Measurements from ENCODE around the gene APLP2. TPM values are rescaled to one million over a fixed set of nuclear protein-coding genes. Genes with fewer than 3 reads are reported as not detected.
"Not testable (repeated sequence)": the region's sequence is repeated elsewhere in the genome, so short reads cannot be mapped to it uniquely, and the experiment has no call there.

APLP2 gene
- total and polyA plus RNA-seq, 2 donors (not counting 1 experiment from before 2014, with no cell fraction given): 409 to 508 TPM

GRCh38 chr11:130102301-130103249 is 32.9 kb downstream of the APLP2 start:
- Histone ChIP-seq H2AFZ (ENCODE audit: low read length) (no peak overlapping the region), H3K9me3 (ENCODE audit: control insufficient read depth, insufficient read depth, low read depth, low read length) (no peaks in the 10 kb centered on the region), H3K9ac (ENCODE audit: insufficient read depth, low read length) (no peak overlapping the region), H4K20me1 (ENCODE audit: control insufficient read depth, extremely low read depth, insufficient read depth, low read length) (peaks cover 17% of the 10 kb centered on the region), H3K4me1 (ENCODE audit: control insufficient read depth, extremely low read depth, insufficient read depth, low read length) (peaks cover 6% of the 10 kb centered on the region), H3K36me3 (ENCODE audit: control insufficient read depth, insufficient read depth, low read length) (no peaks in the 10 kb centered on the region), H3K27ac (ENCODE audit: insufficient read depth, low read length) (no peak overlapping the region), H3K79me2 (ENCODE audit: control insufficient read depth, insufficient read depth, low read length) (peaks cover 17% of the 10 kb centered on the region), H3K4me3 (replicated peaks in 1 of 4; ENCODE audit: control extremely low read depth in 1 of 4, insufficient read depth in 1 of 4, low read depth in 3 of 4, low read length in 4 of 4) (no peak overlapping the region), H3K27me3 (ENCODE audit: control insufficient read depth, insufficient read depth, low read length) (no peaks in the 10 kb centered on the region), H3K4me2 (ENCODE audit: extremely low read depth, insufficient read depth, low read length) (no peak overlapping the region)
- no peak for TF ChIP-seq CTCF (conservative IDR thresholded peaks at IDR 0.05 in 1 of 2, IDR thresholded peaks at IDR 0.05 in 1 of 2; ENCODE audit: low read depth in 1 of 2, low read length in 2 of 2)
- TF ChIP-seq EZH2 (IDR thresholded peaks at IDR 0.05; ENCODE audit: low read length, missing control alignments): no peak
- no peak for DNase-seq (ENCODE audit: low read depth in 2 of 2)

DNA sequence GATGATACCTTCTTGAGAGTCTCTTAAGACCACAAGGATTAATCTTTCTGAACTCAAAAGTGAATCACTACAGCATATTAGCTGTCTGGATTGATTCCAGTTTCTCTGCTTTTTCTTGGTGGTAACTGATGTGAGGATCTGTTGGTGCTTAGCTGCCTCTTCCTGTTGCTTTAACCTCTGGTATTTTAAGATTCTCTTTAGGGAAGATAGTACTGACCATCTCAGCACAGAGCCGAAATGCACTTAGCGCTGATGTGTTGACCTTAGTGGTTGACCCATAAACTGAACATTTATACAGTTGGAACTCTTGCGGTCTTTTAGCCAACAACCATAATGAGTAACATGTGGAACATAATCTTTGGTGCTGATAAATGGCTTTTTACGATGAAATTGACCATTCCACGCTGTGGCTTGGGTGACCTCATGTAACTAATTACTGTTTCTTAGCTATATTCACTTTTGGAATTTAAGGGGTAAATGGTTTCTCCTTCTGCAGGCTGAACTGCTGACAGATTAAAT is 33.7 kb downstream of the APLP2 start:
- Histone ChIP-seq H3K27me3 (ENCODE audit: control insufficient read depth, insufficient read depth, low read length) (no peaks in the 10 kb centered on the region), H4K20me1 (ENCODE audit: control insufficient read depth, extremely low read depth, insufficient read depth, low read length) (peaks cover 17% of the 10 kb centered on the region), H3K36me3 (ENCODE audit: control insufficient read depth, insufficient read depth, low read length) (no peaks in the 10 kb centered on the region), H3K27ac (ENCODE audit: insufficient read depth, low read length) (no peak overlapping the region), H3K4me3 (replicated peaks in 1 of 4; ENCODE audit: control extremely low read depth in 1 of 4, insufficient read depth in 1 of 4, low read depth in 3 of 4, low read length in 4 of 4) (no peak overlapping the region), H3K4me1 (ENCODE audit: control insufficient read depth, extremely low read depth, insufficient read depth, low read length) (peaks cover 6% of the 10 kb centered on the region), H3K79me2 (ENCODE audit: control insufficient read depth, insufficient read depth, low read length) (peaks cover 17% of the 10 kb centered on the region), H3K4me2 (ENCODE audit: extremely low read depth, insufficient read depth, low read length) (peak overlapping the region; percentile 1), H3K9ac (ENCODE audit: insufficient read depth, low read length) (no peak overlapping the region), H2AFZ (ENCODE audit: low read length) (no peak overlapping the region), H3K9me3 (ENCODE audit: control insufficient read depth, insufficient read depth, low read depth, low read length) (no peaks in the 10 kb centered on the region)
- TF ChIP-seq EZH2 (IDR thresholded peaks at IDR 0.05; ENCODE audit: low read length, missing control alignments) (no peak), CTCF (conservative IDR thresholded peaks at IDR 0.05 in 1 of 2, IDR thresholded peaks at IDR 0.05 in 1 of 2; ENCODE audit: low read depth in 1 of 2, low read length in 2 of 2) (no peak)
- DNase-seq (ENCODE audit: low read depth in 2 of 2): peak; percentile 93 to 99

DNA sequence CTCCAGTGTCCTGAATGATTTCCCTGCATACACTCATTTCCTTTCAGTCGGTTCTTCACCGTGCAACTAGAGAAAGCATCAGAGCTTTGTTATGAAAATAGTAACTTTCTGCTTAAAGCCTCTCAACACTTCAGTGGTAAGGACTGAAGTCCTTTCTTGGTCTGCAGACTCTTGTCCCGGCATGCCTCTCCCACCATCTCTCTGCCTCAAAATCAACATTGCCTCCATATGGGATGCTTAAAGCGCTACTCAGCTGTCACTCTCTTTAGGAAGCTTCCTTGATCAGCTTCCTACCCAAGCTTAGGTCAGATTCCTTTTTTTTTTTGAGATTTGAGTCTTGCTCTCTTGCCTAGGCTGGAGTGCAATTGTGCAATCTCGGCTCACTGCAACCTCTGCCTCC is 36.7 kb downstream of the APLP2 start:
- TF ChIP-seq EZH2 (IDR thresholded peaks at IDR 0.05; ENCODE audit: low read length, missing control alignments): no peak
- TF ChIP-seq CTCF (conservative IDR thresholded peaks at IDR 0.05 in 1 of 2, IDR thresholded peaks at IDR 0.05 in 1 of 2; ENCODE audit: low read depth in 1 of 2, low read length in 2 of 2): no peak
- Histone ChIP-seq H3K4me1 (ENCODE audit: control insufficient read depth, extremely low read depth, insufficient read depth, low read length) (peaks cover 6% of the 10 kb centered on the region), H3K9ac (ENCODE audit: insufficient read depth, low read length) (no peak overlapping the region), H3K4me2 (ENCODE audit: extremely low read depth, insufficient read depth, low read length) (no peak overlapping the region), H3K79me2 (ENCODE audit: control insufficient read depth, insufficient read depth, low read length) (peaks cover 11% of the 10 kb centered on the region), H3K4me3 (replicated peaks in 1 of 4; ENCODE audit: control extremely low read depth in 1 of 4, insufficient read depth in 1 of 4, low read depth in 3 of 4, low read length in 4 of 4) (no peak overlapping the region), H3K9me3 (ENCODE audit: control insufficient read depth, insufficient read depth, low read depth, low read length) (no peaks in the 10 kb centered on the region), H4K20me1 (ENCODE audit: control insufficient read depth, extremely low read depth, insufficient read depth, low read length) (peaks cover 13% of the 10 kb centered on the region), H2AFZ (ENCODE audit: low read length) (no peak overlapping the region), H3K27me3 (ENCODE audit: control insufficient read depth, insufficient read depth, low read length) (no peaks in the 10 kb centered on the region), H3K36me3 (ENCODE audit: control insufficient read depth, insufficient read depth, low read length) (no peaks in the 10 kb centered on the region), H3K27ac (ENCODE audit: insufficient read depth, low read length) (no peak overlapping the region)
- no peak for DNase-seq (ENCODE audit: low read depth in 2 of 2)

- not testable (repeated sequence) for H3K4me3 ChIP-seq (replicated peaks in 1 of 4; ENCODE audit: control extremely low read depth in 1 of 4, insufficient read depth in 1 of 4, low read depth in 3 of 4, low read length in 4 of 4); H3K27me3 ChIP-seq (ENCODE audit: control insufficient read depth, insufficient read depth, low read length); H4K20me1 ChIP-seq (ENCODE audit: control insufficient read depth, extremely low read depth, insufficient read depth, low read length); H3K36me3 ChIP-seq (ENCODE audit: control insufficient read depth, insufficient read depth, low read length); H3K9me3 ChIP-seq (ENCODE audit: control insufficient read depth, insufficient read depth, low read depth, low read length); H3K4me2 ChIP-seq (ENCODE audit: extremely low read depth, insufficient read depth, low read length); H3K9ac ChIP-seq (ENCODE audit: insufficient read depth, low read length); H3K4me1 ChIP-seq (ENCODE audit: control insufficient read depth, extremely low read depth, insufficient read depth, low read length); H2AFZ ChIP-seq (ENCODE audit: low read length); H3K27ac ChIP-seq (ENCODE audit: insufficient read depth, low read length); DNase-seq (ENCODE audit: low read depth in 2 of 2)
- H3K79me2 ChIP-seq (ENCODE audit: control insufficient read depth, insufficient read depth, low read length): peaks cover 13% of the 10 kb centered on the region
These were observed 39.0 kb downstream of the APLP2 start for GRCh38 chr11:130108671-130109070.
